SJCRH30 (cell line): Measurements from ENCODE around the gene TJP2. TPM values are rescaled to one million over a fixed set of nuclear protein-coding genes. Genes with fewer than 3 reads are reported as not detected.
"Not testable (repeated sequence)": the region's sequence is repeated elsewhere in the genome, so short reads cannot be mapped to it uniquely, and the experiment has no call there.

ENCODE experiments used
- DNase-seq, 2 experiments: peaks; one replicate each; pipeline ENCODE4 v3.0.0-alpha.2; 2015 to 2020
- H3K27ac ChIP-seq: fragments of 250-450 bp; sonication (Bioruptor Pico); 2 replicates; pipeline ENCODE4 v1.5.1; 2020; ENCODE audit warnings: mild to moderate bottlenecking, moderate library complexity
- H3K27me3 ChIP-seq: fragments of 250-450 bp; sonication (Bioruptor Pico); 2 replicates; pipeline ENCODE4 v1.5.1; 2020; ENCODE audit warnings: mild to moderate bottlenecking, moderate library complexity
- H3K36me3 ChIP-seq: fragments of 250-450 bp; sonication (Bioruptor Pico); 2 replicates; pipeline ENCODE4 v1.5.1; 2020; ENCODE audit warnings: mild to moderate bottlenecking, moderate library complexity
- H3K4me1 ChIP-seq: fragments of 250-450 bp; sonication (Bioruptor Pico); 2 replicates; pipeline ENCODE4 v1.5.1; 2020; ENCODE audit warnings: mild to moderate bottlenecking, moderate library complexity
- H3K4me3 ChIP-seq: fragments of 250-450 bp; sonication (Bioruptor Pico); 2 replicates; pipeline ENCODE4 v1.5.1; 2020; ENCODE audit warnings: mild to moderate bottlenecking, moderate library complexity
- H3K9me3 ChIP-seq: fragments of 250-450 bp; sonication (Bioruptor Pico); replicated peaks from 2 replicates; pipeline ENCODE4 v1.5.1; 2020; ENCODE audit warnings: mild to moderate bottlenecking, moderate library complexity
- total RNA-seq: library from RNA; depleted of rRNA; stranded (reverse); fragments of >200 nt; shearing (Covaris generic); gene quantifications from 2 replicates; pipeline ENCODE4 v1.2.3, GENCODE V29; 2014

TJP2 gene
- total RNA-seq, 1 experiment from 2014 or later: 14.3 TPM

GRCh38 chr9:69293156-69293555, 119.1 kb downstream of the TJP2 start:
- no peak overlapping the region for H3K27ac ChIP-seq
- H3K27me3 ChIP-seq: no peaks in the 10 kb centered on the region
- no peaks in the 10 kb centered on the region for H3K36me3 ChIP-seq
- H3K9me3 ChIP-seq: no peaks in the 10 kb centered on the region; the same call in 1 of the 2 replicates
- DNase-seq: no peak
- no peaks in the 10 kb centered on the region for H3K4me1 ChIP-seq
- H3K4me3 ChIP-seq: no peak overlapping the region

GRCh38 chr9:69295872-69296552, 121.9 kb downstream of the TJP2 start:
- H3K36me3 ChIP-seq: no peaks in the 10 kb centered on the region
- no peaks in the 10 kb centered on the region for H3K27me3 ChIP-seq
- H3K9me3 ChIP-seq: no peaks in the 10 kb centered on the region; the same call in 1 of the 2 replicates
- H3K4me3 ChIP-seq: no peak overlapping the region
- no peaks in the 10 kb centered on the region for H3K4me1 ChIP-seq
- no peak for DNase-seq
- H3K27ac ChIP-seq: no peak overlapping the region

GRCh38 chr9:69297300-69297980, 123.4 kb downstream of the TJP2 start:
- H3K4me1 ChIP-seq: no peaks in the 10 kb centered on the region
- H3K9me3 ChIP-seq: no peaks in the 10 kb centered on the region; the same call in 1 of the 2 replicates
- H3K27ac ChIP-seq: no peak overlapping the region
- no peaks in the 10 kb centered on the region for H3K36me3 ChIP-seq
- H3K27me3 ChIP-seq: no peaks in the 10 kb centered on the region
- no peak overlapping the region for H3K4me3 ChIP-seq
- no peak for DNase-seq

GRCh38 chr9:69299315-69299714, 125.2 kb downstream of the TJP2 start:
- Histone ChIP-seq H3K4me3 (no peak overlapping the region), H3K4me1 (no peaks in the 10 kb centered on the region), H3K36me3 (no peaks in the 10 kb centered on the region), H3K9me3 (peaks cover 3% of the 10 kb centered on the region; the same call in 1 of the 2 replicates), H3K27me3 (no peaks in the 10 kb centered on the region), H3K27ac (no peak overlapping the region)
- DNase-seq: no peak

- Histone ChIP-seq H3K4me3 (no peak overlapping the region), H3K4me1 (no peaks in the 10 kb centered on the region), H3K27me3 (no peaks in the 10 kb centered on the region), H3K36me3 (no peaks in the 10 kb centered on the region), H3K9me3 (peaks cover 3% of the 10 kb centered on the region; the same call in 1 of the 2 replicates), H3K27ac (no peak overlapping the region)
- no peak for DNase-seq
Measured at GRCh38 chr9:69299826-69300225, 125.7 kb downstream of the TJP2 start.

GRCh38 chr9:69303331-69303730, 129.3 kb downstream of the TJP2 start:
- H3K4me1 ChIP-seq: no peaks in the 10 kb centered on the region
- 0 out of 2 replicates have a peak, but pooled peaks cover 3% of the 10 kb centered on the region for H3K9me3 ChIP-seq

GRCh38 chr9:69306895-69307445, 132.9 kb downstream of the TJP2 start:
- not testable (repeated sequence) for H3K4me3 ChIP-seq, H3K36me3 ChIP-seq, H3K9me3 ChIP-seq, H3K27ac ChIP-seq, H3K4me1 ChIP-seq, H3K27me3 ChIP-seq, DNase-seq

More at GRCh38 chr9:69303331-69303730, 129.3 kb downstream of the TJP2 start:
- Histone ChIP-seq H3K27ac (no peak overlapping the region), H3K36me3 (no peaks in the 10 kb centered on the region), H3K4me3 (no peak overlapping the region), H3K27me3 (no peaks in the 10 kb centered on the region)
- no peak for DNase-seq

- Histone ChIP-seq H3K9me3 (0 out of 2 replicates have a peak, but pooled peaks cover 3% of the 10 kb centered on the region), H3K4me3 (no peak overlapping the region), H3K4me1 (no peaks in the 10 kb centered on the region), H3K27me3 (no peaks in the 10 kb centered on the region), H3K27ac (no peak overlapping the region), H3K36me3 (no peaks in the 10 kb centered on the region)
- no peak for DNase-seq
Measured at GRCh38 chr9:69307446-69308205, 133.5 kb downstream of the TJP2 start.

- no peaks in the 10 kb centered on the region for H3K36me3 ChIP-seq
- H3K4me1 ChIP-seq: no peaks in the 10 kb centered on the region
- H3K9me3 ChIP-seq: 0 out of 2 replicates have a peak, but pooled peaks cover 3% of the 10 kb centered on the region
- H3K27me3 ChIP-seq: no peaks in the 10 kb centered on the region
- H3K4me3 ChIP-seq: no peak overlapping the region
- no peak for DNase-seq
- H3K27ac ChIP-seq: no peak overlapping the region
Measured at GRCh38 chr9:69308206-69308931, 134.3 kb downstream of the TJP2 start.

GRCh38 chr9:69313175-69313574, 139.1 kb downstream of the TJP2 start:
- Histone ChIP-seq H3K9me3 (no peaks in the 10 kb centered on the region), H3K27ac (no peak overlapping the region), H3K36me3 (no peaks in the 10 kb centered on the region), H3K27me3 (no peaks in the 10 kb centered on the region), H3K4me3 (no peak overlapping the region), H3K4me1 (no peaks in the 10 kb centered on the region)
- DNase-seq: no peak

GRCh38 chr9:69314547-69314946, 140.5 kb downstream of the TJP2 start:
- Histone ChIP-seq H3K27me3 (no peaks in the 10 kb centered on the region; the same call in 1 of the 2 replicates), H3K27ac (no peak overlapping the region), H3K4me3 (no peak overlapping the region), H3K36me3 (no peaks in the 10 kb centered on the region), H3K9me3 (no peaks in the 10 kb centered on the region), H3K4me1 (no peaks in the 10 kb centered on the region)
- DNase-seq: no peak

- Histone ChIP-seq H3K36me3 (no peaks in the 10 kb centered on the region), H3K27ac (no peak overlapping the region), H3K4me1 (no peaks in the 10 kb centered on the region; the same call in 1 of the 2 replicates), H3K4me3 (no peak overlapping the region), H3K27me3 (peaks cover under 1% of the 10 kb centered on the region; the same call in 1 of the 2 replicates), H3K9me3 (no peaks in the 10 kb centered on the region)
- DNase-seq: no peak
Measured at GRCh38 chr9:69317081-69317480, 143.0 kb downstream of the TJP2 start.

- Histone ChIP-seq H3K27me3 (peaks cover 4% of the 10 kb centered on the region; the same call in 1 of the 2 replicates), H3K4me1 (no peaks in the 10 kb centered on the region; the same call in 1 of the 2 replicates), H3K36me3 (no peaks in the 10 kb centered on the region), H3K9me3 (no peaks in the 10 kb centered on the region), H3K27ac (no peak overlapping the region), H3K4me3 (no peak overlapping the region)
- DNase-seq: no peak
Measured at GRCh38 chr9:69317894-69318293, 143.8 kb downstream of the TJP2 start.
